ENCODE measurements around the gene PLEKHB2.
"Not testable (repeated sequence)": the region's sequence is repeated elsewhere in the genome, so short reads cannot be mapped to it uniquely, and the experiment has no call there.

PLEKHB2 gene

DNA sequence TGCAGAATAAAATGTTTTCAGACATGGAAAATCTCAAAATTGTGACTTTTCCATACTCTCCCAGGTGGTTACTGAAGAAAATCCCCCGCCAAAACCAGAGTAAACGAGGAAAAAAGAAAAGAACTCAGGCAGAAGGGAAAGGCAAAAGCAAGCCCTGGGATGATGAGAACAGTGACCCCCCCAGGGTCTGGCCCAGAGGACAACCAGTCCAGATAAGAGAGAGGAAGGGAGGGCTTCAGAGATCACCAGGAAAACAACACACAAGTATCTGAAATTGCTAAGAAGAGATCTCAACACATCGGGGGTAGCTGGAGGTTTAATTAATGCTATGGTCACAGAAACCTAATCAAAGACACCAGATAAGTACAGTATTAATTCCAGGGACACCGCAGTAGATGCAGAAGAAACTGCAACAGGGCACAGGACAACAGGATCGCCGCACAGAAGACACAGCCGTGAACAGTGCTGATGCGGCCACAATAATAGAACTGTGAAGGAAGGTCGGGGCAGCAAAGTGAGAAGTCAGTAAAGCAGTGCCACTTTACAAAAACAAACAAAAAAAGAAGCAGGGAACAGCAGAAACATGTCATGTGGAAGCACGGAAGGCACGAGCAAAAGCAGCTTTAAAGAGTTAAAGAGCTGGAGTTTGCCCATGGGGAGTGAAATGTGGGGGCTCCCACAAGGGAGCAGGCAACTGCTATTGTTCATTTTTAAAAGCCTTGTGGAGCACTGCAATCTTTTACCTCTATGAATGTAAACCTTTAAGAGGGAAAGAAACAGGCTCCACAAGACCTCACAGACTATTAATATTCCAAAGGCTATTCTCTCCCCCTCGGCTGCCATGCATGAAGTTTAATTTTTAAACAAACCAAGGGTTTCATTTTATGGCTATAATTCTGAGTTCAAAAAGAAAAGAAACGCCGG is 40.3 kb upstream of the PLEKHB2 start:
- no peak overlapping the region for H3K27ac ChIP-seq
- DNase-seq (ENCODE audit: low spot score): no peak

DNA sequence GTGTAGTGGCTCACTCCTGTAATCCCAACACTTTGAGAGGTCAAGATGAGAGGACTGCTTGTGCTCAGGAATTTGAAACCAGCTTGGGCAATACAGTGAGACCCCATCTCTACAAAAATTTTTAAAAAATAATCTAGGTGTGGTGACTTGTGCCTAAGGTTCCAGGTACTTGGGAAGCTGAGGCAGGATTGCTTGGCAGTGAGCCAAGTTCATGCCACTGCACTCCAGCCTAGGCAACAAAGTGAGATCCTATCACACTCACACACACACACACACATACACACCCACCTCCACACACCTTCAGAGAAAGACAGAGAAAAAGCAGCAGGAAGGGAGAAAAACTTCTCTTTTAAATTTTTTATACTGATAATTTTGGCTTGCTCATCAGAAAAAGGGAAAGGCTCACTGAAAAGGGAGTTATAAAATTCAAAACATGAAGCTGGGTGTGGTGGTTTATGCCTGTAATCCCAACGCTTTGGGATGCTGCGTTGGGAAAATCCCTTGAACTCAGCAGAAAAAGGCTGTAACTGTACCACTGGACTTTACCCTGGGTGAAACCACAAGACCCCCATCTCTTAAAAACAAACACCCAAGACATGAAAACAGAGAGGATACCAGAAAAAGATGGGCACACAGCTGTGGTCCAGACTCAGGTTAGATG is 37.5 kb upstream of the PLEKHB2 start:
- H3K4me3 ChIP-seq: no peak overlapping the region
- TF ChIP-seq, protein P1, sequence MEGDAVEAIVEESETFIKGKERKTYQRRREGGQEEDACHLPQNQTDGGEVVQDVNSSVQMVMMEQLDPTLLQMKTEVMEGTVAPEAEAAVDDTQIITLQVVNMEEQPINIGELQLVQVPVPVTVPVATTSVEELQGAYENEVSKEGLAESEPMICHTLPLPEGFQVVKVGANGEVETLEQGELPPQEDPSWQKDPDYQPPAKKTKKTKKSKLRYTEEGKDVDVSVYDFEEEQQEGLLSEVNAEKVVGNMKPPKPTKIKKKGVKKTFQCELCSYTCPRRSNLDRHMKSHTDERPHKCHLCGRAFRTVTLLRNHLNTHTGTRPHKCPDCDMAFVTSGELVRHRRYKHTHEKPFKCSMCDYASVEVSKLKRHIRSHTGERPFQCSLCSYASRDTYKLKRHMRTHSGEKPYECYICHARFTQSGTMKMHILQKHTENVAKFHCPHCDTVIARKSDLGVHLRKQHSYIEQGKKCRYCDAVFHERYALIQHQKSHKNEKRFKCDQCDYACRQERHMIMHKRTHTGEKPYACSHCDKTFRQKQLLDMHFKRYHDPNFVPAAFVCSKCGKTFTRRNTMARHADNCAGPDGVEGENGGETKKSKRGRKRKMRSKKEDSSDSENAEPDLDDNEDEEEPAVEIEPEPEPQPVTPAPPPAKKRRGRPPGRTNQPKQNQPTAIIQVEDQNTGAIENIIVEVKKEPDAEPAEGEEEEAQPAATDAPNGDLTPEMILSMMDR (IDR thresholded peaks at IDR 0.05): no peak
- DNase-seq (ENCODE audit: low spot score): no peak
- no peak overlapping the region for H3K27ac ChIP-seq

More for the DNA sequence above, 40.3 kb upstream of the PLEKHB2 start:
- TF ChIP-seq, protein P1 (IDR thresholded peaks at IDR 0.05): no peak
- H3K4me3 ChIP-seq: no peak overlapping the region

DNA sequence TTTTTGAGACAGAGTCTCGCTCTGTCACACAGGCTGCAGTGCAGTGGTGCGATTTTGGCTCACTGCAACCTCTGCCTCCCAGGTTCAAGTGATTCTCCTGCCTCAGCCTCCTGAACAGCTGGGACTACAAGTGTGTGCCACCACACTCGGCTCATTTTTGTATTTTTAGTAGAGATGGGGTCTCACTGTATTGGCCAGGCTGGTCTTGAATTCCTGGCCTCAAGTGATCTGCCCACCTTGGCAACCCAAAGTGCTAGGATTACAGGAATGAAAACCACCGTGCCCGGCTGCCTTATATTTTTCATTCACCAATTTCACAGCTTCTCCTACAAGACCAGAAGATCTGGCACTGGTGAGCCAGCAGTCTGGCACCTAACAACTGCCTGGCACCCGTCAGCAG is 37.0 kb upstream of the PLEKHB2 start:
- DNase-seq (ENCODE audit: low spot score); H3K4me3 ChIP-seq; H3K27ac ChIP-seq: not testable (repeated sequence)

DNA sequence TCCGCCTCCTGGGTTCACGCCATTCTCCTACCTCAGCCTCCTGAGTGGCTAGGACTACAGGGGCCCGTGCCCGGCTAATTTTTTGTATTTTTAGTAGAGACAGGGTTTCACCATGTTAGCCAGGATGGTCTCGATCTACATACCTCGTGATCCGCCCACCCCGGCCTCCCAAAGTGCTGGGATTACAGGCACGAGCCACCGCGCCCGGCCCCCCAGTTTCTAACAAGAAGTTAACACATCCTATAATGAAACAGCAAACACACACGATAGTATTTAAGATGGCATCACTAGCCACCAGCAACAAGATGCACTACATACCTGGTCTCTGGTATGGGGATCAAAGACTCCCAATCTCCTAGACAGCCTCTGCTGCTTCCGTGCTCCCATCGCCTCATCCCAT is 29.6 kb upstream of the PLEKHB2 start:
- not testable (repeated sequence) for DNase-seq (ENCODE audit: low spot score); H3K4me3 ChIP-seq; H3K27ac ChIP-seq

DNA sequence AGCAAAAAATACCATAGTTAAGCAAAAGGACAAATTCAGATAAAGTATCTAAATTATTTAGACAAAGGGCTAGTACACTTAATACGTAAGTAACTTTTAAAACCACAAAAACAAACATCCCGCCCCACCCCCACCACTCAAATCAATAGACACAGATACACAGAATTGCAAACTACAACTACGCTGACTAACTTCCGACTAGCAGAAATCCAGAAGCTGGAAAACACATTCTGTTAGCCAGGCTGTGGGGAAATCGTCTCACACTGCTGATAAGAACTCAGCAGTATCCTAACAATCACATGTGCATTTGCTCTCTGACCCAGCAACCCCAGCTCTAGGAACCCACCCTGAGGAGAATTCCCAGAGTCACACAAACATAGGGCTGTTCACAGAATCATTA is 28.4 kb upstream of the PLEKHB2 start:
- DNase-seq (ENCODE audit: low spot score): no peak
- TF ChIP-seq, protein P1 (IDR thresholded peaks at IDR 0.05): no peak
- H3K4me3 ChIP-seq: no peak overlapping the region
- H3K27ac ChIP-seq: no peak overlapping the region

DNA sequence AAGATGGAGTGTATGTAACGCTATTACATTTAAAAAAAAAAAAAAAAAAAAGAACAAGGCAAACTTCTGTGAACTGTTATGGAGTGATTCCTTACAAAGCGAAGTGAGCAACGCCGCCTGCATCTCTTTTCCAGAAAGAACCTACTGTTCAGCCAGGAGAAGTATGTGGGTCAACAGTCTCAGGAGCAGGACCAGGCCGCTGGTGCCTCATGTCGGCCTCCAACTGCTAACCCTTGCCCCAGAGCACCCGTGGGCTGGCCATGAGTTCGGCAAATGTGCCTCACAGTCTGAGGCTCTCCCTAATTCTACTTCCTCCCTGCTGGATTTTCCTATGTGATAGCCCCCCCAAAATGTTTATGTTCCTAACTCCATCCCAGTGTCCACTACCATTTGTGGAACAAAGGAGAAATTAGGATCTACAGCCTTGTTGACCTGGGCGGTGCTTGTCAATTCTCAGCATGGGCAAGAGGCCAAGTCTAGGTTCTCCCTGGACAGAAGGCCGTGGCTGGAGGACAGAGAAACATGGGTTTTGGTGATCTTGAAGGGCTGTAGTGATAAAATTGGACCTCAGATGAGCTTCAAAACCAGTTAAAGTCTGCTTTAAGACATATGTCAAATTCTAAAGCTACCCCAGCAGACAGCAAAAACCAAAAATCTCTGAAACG is 27.8 kb upstream of the PLEKHB2 start:
- TF ChIP-seq, protein P1 (IDR thresholded peaks at IDR 0.05): no peak
- Histone ChIP-seq H3K27ac (no peak overlapping the region), H3K4me3 (no peak overlapping the region)
- DNase-seq (ENCODE audit: low spot score): no peak

DNA sequence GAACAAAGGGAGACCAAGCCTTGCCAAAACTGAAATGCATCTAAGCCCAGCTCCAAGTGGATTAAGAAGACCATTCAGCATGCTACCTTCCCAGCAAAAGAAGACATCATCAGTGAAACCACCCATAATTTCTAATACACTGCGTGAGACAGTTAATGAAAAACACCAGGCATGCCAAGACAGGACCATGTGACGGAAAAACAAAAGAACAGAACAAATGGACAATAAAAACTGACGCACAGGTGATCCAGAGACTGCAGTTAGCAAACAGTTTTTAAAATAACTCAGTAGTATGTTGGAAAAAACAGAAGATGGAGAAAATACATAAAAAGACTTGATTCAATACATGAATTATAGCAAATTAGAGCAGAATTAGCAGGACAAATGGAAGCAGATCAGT is 27.2 kb upstream of the PLEKHB2 start:
- TF ChIP-seq, protein P1 (IDR thresholded peaks at IDR 0.05): no peak
- H3K27ac ChIP-seq: no peak overlapping the region
- no peak overlapping the region for H3K4me3 ChIP-seq
- DNase-seq (ENCODE audit: low spot score): no peak

DNA sequence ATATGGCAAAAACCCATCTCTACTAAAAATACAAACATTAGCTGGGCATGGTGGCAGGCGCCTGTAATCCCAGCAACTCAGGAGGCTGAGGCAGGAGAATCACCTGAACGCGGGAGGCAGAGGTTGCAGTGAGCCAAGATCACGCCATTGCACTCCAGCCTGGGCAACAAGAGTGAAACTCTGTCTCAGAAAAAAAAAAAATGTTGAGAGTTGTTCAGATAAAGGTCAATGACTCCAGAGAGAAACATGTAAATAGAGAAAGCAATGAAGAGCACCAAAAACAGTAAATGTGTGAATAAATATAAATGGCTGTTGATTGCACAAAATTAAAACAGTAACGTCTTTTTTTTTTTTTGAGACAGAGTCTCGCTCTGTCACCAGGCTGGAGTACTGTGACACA is 25.2 kb upstream of the PLEKHB2 start:
- not testable (repeated sequence) for H3K4me3 ChIP-seq

More for the DNA sequence above, 25.2 kb upstream of the PLEKHB2 start:
- not testable (repeated sequence) for DNase-seq (ENCODE audit: low spot score); H3K27ac ChIP-seq

Data from coronary artery (tissue), 2 donors.